Hepatocyte (in vitro differentiated cells): ENCODE results near the gene FASN. TPM values are rescaled to one million over a fixed set of nuclear protein-coding genes. Genes with fewer than 3 reads are reported as not detected.

ENCODE experiments used
- DNase-seq: peaks from one replicate; pipeline ENCODE4 v3.0.0-alpha.2; 2016; ENCODE audit warnings: low spot score
- H2AFZ ChIP-seq: fragments of 200-600 bp; sonication (generic); 2 replicates; pipeline ENCODE4 v1.6.0; 2016; ENCODE audit warnings: antibody characterized with exemption, mild to moderate bottlenecking
- H3K27ac ChIP-seq: fragments of 200-600 bp; sonication (generic); 2 replicates; pipeline ENCODE4 v1.5.1; 2016; ENCODE audit warnings: mild to moderate bottlenecking
- H3K27me3 ChIP-seq: fragments of 200-600 bp; sonication (generic); 2 replicates; pipeline ENCODE4 v1.6.1; 2016
- H3K36me3 ChIP-seq: fragments of 200-600 bp; sonication (generic); replicated peaks from 2 replicates; pipeline ENCODE4 v1.5.1; 2016; ENCODE audit warnings: low read depth; ENCODE audit not compliant: insufficient read depth
- H3K4me1 ChIP-seq: fragments of 200-600 bp; sonication (generic); 2 replicates; pipeline ENCODE4 v1.5.1; 2016; ENCODE audit warnings: mild to moderate bottlenecking, moderate library complexity; ENCODE audit not compliant: insufficient read depth
- H3K4me2 ChIP-seq: fragments of 200-600 bp; sonication (generic); 2 replicates; pipeline ENCODE4 v1.6.0; 2016
- H3K4me3 ChIP-seq: fragments of 200-600 bp; sonication (generic); 2 replicates; pipeline ENCODE4 v1.5.1; 2016; ENCODE audit warnings: mild to moderate bottlenecking
- H3K79me2 ChIP-seq: fragments of 200-600 bp; sonication (generic); 2 replicates; pipeline ENCODE4 v1.6.0; 2017; ENCODE audit warnings: mild to moderate bottlenecking
- H3K9me2 ChIP-seq: fragments of 200-600 bp; sonication (generic); replicated peaks from 2 replicates; pipeline ENCODE4 v1.6.0; 2017; ENCODE audit warnings: mild to moderate bottlenecking; ENCODE audit not compliant: insufficient read depth
- H3K9me3 ChIP-seq: fragments of 200-600 bp; sonication (generic); 2 replicates; pipeline ENCODE4 v1.5.1; 2016; ENCODE audit warnings: low read depth, mild to moderate bottlenecking
- H4K20me1 ChIP-seq: fragments of 200-600 bp; sonication (generic); 2 replicates; pipeline ENCODE4 v1.6.0; 2016; ENCODE audit warnings: mild to moderate bottlenecking; ENCODE audit not compliant: insufficient read depth, poor library complexity, severe bottlenecking
- EZH2 ChIP-seq: fragments of 200-600 bp; sonication (generic); IDR thresholded peaks from 2 replicates; pipeline ENCODE4 v1.6.1; 2016; ENCODE audit warnings: antibody characterized with exemption, mild to moderate bottlenecking, borderline replicate concordance
- EZH2phosphoT487 ChIP-seq: fragments of 200-600 bp; sonication (generic); IDR thresholded peaks from one replicate; pipeline ENCODE4 v1.6.1; 2018; ENCODE audit warnings: antibody characterized with exemption, mild to moderate bottlenecking, low read depth, moderate library complexity; ENCODE audit not compliant: unreplicated experiment, severe bottlenecking
- WGBS: methylation state at CpG from one replicate; pipeline ENCODE4 v1.1.6; 2016; ENCODE audit warnings: low lambda C conversion rate; ENCODE audit errors: missing lambda C conversion rate; 5-methylcytosine and 5-hydroxymethylcytosine counted together
- polyA plus RNA-seq: library from polyadenylated mRNA; unstranded; fragments of >200 nt; fragmentation: Nextera tagmentation; extraction: Ambion mirVana; gene quantifications from 2 replicates; pipeline ENCODE4 v1.2.1, GENCODE V29; 2016
- total RNA-seq: library from RNA; depleted of rRNA; stranded (reverse); fragments of >200 nt; gene quantifications from 2 replicates; pipeline ENCODE4 v1.2.3, GENCODE V29; 2014
- TF ChIP-seq, protein P1 (sequence below): fragments of 200-600 bp; sonication (generic); IDR thresholded peaks from 2 replicates; pipeline ENCODE4 v1.5.1; 2016; ENCODE audit warnings: antibody characterized with exemption, mild to moderate bottlenecking; ENCODE audit not compliant: poor library complexity

Gene FASN
- total and polyA plus RNA-seq, 2 experiments from 2014 or later: 77.6 to 118 TPM

DNA sequence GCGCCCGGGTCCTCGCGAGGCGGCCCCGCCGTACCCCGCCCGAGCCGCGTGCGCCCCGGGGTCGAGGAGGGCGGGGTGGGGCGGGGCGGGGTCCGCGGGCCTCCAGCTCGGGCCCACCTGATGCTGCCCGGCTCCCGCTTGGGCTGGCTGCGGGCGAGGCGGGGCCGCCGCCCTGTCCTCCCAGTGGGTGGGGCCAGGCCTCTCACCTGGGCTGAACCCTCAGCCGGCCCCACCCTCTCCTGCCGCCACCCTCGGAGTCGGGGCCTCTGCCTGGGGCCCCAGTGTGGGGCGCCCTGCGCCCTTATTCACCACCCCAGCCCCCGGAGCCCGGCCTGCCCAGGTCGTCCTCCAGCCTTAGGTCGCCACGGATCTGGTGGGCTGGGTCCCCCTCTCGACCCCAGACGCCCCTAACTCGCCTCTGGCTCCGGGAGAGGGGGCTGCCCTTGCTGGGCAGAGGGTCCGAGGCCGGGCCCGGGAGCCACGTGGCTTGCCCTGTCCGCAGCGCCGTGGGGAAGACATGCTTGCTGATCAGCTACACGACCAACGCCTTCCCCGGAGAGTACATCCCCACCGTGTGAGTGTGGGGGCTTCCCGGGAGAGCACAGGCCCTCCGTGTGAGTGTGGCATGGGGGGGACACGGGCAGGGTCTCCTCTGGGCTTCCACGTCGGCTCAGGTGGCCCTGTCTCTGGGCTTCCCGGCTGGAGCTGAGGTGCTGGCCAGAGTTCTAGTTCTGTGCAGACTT is 66.0 kb downstream of the FASN start:
- TF ChIP-seq EZH2: no peak
- TF ChIP-seq, protein P1, sequence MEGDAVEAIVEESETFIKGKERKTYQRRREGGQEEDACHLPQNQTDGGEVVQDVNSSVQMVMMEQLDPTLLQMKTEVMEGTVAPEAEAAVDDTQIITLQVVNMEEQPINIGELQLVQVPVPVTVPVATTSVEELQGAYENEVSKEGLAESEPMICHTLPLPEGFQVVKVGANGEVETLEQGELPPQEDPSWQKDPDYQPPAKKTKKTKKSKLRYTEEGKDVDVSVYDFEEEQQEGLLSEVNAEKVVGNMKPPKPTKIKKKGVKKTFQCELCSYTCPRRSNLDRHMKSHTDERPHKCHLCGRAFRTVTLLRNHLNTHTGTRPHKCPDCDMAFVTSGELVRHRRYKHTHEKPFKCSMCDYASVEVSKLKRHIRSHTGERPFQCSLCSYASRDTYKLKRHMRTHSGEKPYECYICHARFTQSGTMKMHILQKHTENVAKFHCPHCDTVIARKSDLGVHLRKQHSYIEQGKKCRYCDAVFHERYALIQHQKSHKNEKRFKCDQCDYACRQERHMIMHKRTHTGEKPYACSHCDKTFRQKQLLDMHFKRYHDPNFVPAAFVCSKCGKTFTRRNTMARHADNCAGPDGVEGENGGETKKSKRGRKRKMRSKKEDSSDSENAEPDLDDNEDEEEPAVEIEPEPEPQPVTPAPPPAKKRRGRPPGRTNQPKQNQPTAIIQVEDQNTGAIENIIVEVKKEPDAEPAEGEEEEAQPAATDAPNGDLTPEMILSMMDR: no peak
- TF ChIP-seq EZH2phosphoT487: no peak
- 21% methylated on average over 28 of the region's 59 CpGs for WGBS
- peak; percentile 73 for DNase-seq
- H3K9me3 ChIP-seq: no peaks in the 10 kb centered on the region
- H2AFZ ChIP-seq: no peak overlapping the region
- H3K27me3 ChIP-seq: no peaks in the 10 kb centered on the region
- peaks cover 11% of the 10 kb centered on the region for H3K79me2 ChIP-seq
- H3K36me3 ChIP-seq: no peaks in the 10 kb centered on the region
- peaks cover 20% of the 10 kb centered on the region for H3K4me1 ChIP-seq
- no peaks in the 10 kb centered on the region for H3K9me2 ChIP-seq
- no peak overlapping the region for H3K27ac ChIP-seq
- H3K4me3 ChIP-seq: peak overlapping the region; percentile 24
- H4K20me1 ChIP-seq: no peaks in the 10 kb centered on the region
- peak overlapping the region; percentile 96 for H3K4me2 ChIP-seq

DNA sequence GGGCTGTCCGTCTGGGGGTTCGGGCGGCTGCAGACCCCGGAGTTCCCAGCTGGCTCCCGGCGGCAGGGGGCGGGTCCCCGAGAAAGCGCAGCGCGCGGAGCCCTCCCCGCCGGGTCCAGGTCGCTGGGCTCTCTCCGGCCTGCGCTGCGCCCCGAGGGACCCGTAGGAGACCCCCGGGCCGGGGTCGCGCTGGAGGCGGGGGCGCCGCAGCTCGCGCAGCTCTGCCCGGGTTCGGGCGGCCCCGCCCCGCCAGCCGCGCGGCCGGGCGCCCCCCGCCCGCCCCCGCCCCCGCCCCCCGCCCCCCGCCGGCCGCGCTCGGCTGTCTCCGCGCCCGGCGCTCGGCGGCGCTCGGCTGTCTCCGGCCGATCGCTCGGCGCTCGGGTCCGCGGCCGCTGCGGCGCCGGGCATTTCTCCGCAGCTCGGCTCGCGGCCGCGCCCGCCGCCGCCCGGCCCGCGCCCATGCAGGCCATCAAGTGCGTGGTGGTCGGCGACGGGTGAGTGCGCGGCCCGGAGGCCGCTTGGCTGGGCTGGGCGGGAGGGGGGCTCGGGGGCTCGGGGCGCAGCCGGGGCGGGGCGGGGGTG is 66.6 kb downstream of the FASN start, which contains the start of gene RAC3:
RAC3 (plus strand) TSS at position 376 of the 582 bp plus-strand sequence; CDS start at position 460, 84 bp downstream.
- H3K79me2 ChIP-seq: peaks cover 9% of the 10 kb centered on the region
- peak; percentile 79 for DNase-seq
- peak within 1 kb of the TSS; percentile 39 for H2AFZ ChIP-seq
- H4K20me1 ChIP-seq: no peaks in the 10 kb centered on the region
- H3K4me2 ChIP-seq: peak within 1 kb of the TSS; percentile 100
- TF ChIP-seq EZH2phosphoT487: no peak
- peak within 1 kb of the TSS; percentile 45 for H3K4me3 ChIP-seq
- no peaks in the 10 kb centered on the region for H3K9me2 ChIP-seq
- 0% methylated on average over 3 of the region's 96 CpGs for WGBS
- H3K27me3 ChIP-seq: no peaks in the 10 kb centered on the region
- no peaks in the 10 kb centered on the region for H3K9me3 ChIP-seq
- no peaks in the 10 kb centered on the region for H3K36me3 ChIP-seq
- peak within 1 kb of the TSS; percentile 33 for H3K27ac ChIP-seq
- H3K4me1 ChIP-seq: peaks cover 16% of the 10 kb centered on the region

DNA sequence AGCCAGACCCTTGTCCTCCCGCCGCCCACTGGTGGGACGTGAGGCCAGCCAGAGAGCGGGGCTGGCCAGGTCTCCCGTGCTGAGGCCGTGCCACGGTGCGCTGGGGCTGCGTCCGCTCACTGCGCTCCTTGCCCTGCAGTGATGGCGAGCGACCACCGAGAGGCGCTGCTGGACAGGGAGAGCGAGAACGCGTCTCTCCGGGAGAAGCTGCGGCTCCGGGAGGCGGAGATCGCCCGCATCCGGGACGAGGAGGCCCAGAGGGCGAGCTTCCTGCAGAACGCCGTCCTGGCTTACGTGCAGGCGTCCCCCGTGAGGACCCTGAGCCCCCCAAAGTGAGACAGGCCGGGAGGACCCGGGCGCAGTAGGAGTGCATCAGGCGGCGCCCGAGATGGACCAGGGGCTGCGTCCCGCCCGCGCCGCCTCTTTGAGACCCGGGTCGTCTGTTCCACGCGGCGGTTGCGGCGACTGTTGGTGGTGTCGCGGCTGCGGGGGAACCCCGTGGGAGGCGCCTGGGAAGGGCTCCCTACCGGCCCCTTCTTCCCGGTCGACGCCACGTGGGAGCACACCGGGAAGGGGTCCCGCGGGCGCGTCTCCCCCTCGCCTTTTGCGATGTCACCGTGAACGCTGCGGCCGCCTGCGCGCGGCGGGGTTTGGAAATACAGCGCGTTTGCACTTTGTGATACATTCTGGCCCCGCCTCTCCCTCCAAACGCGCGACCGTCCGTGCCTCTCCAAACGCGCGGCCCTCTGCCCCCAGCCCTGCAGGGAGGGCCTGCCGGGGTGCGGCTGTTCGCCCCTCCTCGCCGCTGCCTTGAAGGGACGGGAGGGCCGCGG is 67.3 kb downstream of the FASN start:
- DNase-seq: peak; percentile 90
- TF ChIP-seq EZH2: no peak
- TF ChIP-seq, protein P1: peak; percentile 91
- peak overlapping the region; percentile 45 for H3K4me3 ChIP-seq
- peak overlapping the region; percentile 33 for H3K27ac ChIP-seq
- 2% methylated on average over 92 of the region's 94 CpGs for WGBS
- peaks cover 10% of the 10 kb centered on the region for H3K4me1 ChIP-seq
- no peaks in the 10 kb centered on the region for H4K20me1 ChIP-seq
- H3K36me3 ChIP-seq: no peaks in the 10 kb centered on the region
- H3K9me2 ChIP-seq: no peaks in the 10 kb centered on the region
- H3K27me3 ChIP-seq: no peaks in the 10 kb centered on the region
- no peaks in the 10 kb centered on the region for H3K9me3 ChIP-seq
- peaks cover 3% of the 10 kb centered on the region for H3K79me2 ChIP-seq
- peak overlapping the region; percentile 39 for H2AFZ ChIP-seq
- H3K4me2 ChIP-seq: peak overlapping the region; percentile 100
